Measurements from ENCODE around the gene EFCAB11. TPM values are rescaled to one million over a fixed set of nuclear protein-coding genes. Genes with fewer than 3 reads are reported as not detected.

Gene EFCAB11
- total RNA-seq, 1 experiment from 2014 or later, result 18.1 TPM

DNA sequence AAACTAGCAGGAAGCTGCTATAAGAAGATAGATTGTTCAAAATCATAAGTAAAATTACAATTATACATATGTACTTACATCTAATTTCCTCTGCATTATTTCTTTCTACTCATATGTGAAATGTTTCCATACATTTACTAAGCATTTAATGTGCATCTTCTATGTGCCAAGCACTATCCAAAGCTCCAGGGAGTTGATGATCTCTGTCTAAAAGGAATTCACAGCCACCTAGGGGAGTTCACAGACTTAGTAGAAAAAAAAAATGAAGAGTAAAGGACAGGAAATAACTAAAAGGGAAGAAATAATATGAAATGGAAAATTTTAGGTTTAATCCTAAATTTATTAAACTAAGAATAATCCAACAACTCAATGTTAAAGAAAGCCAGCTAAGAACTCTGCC lies 91.7 kb downstream of the EFCAB11 start:
- DNase-seq (ENCODE audit: low read depth, low spot score) (no peak), ATAC-seq (no peak)
- no peaks in the 10 kb centered on the region for H3K9me2 ChIP-seq (ENCODE audit: insufficient read depth)
- intact Hi-C loops (cut with micrococcal nuclease), result no loop called here
- H3K4me2 ChIP-seq (ENCODE audit: low read length), result no peak overlapping the region
- H3K4me1 ChIP-seq (ENCODE audit: control insufficient read depth in 1 of 2, insufficient read depth in 2 of 2, low read length in 2 of 2), result peaks cover 3 to 7% of the 10 kb centered on the region in 2 experiments; a peak in 2 of 4 replicates
- RAD21 ChIA-PET (ENCODE audit: low non-redundant PET in 1 of 2, low total read pairs in 2 of 2, uncharacterized antibody in 2 of 2, unreplicated experiment in 2 of 2), result no interaction called here
- BruUV-seq (replicated peaks), result no TSS peak
- H3K79me2 ChIP-seq (ENCODE audit: insufficient read depth, low read length), result no peaks in the 10 kb centered on the region
- H2AFZ ChIP-seq (ENCODE audit: low read depth, low read length, poor library complexity, severe bottlenecking), result no peak overlapping the region
- H4K20me1 ChIP-seq (ENCODE audit: insufficient read depth), result no peaks in the 10 kb centered on the region
- no peak overlapping the region for H3K9ac ChIP-seq (ENCODE audit: low read length)
- H3K27ac ChIP-seq (ENCODE audit: low read depth, low read length), result no peak overlapping the region
- no peaks in the 10 kb centered on the region for H3K36me3 ChIP-seq (ENCODE audit: control insufficient read depth in 1 of 2, insufficient read depth in 2 of 2, low read length in 2 of 2)
- H3K4me3 ChIP-seq (replicated peaks in 1 of 2; ENCODE audit: low read depth in 1 of 2, low read length in 2 of 2), result no peak overlapping the region
- POLR2A ChIA-PET, result no interaction called here
- H3K9me3 ChIP-seq (ENCODE audit: control insufficient read depth in 1 of 2, insufficient read depth in 1 of 2, low read depth in 1 of 2, low read length in 2 of 2), result no peaks in the 10 kb centered on the region
- H3K27me3 ChIP-seq (ENCODE audit: insufficient read depth, low read length), result no peaks in the 10 kb centered on the region
- no peak for TF ChIP-seq EZH2 (IDR thresholded peaks at IDR 0.05)
- no peak for TF ChIP-seq SRF (IDR thresholded peaks at IDR 0.05; ENCODE audit: low read depth)
- TF ChIP-seq EGR1 (IDR thresholded peaks at IDR 0.05; ENCODE audit: low read depth), result no peak
- no peak for TF ChIP-seq FOSL1 (IDR thresholded peaks at IDR 0.05; ENCODE audit: low read depth)
- TF ChIP-seq POLR2A (IDR thresholded peaks at IDR 0.05; ENCODE audit: borderline replicate concordance, extremely low read depth, insufficient read depth, insufficient read length), result no peak
- TF ChIP-seq, protein P1, sequence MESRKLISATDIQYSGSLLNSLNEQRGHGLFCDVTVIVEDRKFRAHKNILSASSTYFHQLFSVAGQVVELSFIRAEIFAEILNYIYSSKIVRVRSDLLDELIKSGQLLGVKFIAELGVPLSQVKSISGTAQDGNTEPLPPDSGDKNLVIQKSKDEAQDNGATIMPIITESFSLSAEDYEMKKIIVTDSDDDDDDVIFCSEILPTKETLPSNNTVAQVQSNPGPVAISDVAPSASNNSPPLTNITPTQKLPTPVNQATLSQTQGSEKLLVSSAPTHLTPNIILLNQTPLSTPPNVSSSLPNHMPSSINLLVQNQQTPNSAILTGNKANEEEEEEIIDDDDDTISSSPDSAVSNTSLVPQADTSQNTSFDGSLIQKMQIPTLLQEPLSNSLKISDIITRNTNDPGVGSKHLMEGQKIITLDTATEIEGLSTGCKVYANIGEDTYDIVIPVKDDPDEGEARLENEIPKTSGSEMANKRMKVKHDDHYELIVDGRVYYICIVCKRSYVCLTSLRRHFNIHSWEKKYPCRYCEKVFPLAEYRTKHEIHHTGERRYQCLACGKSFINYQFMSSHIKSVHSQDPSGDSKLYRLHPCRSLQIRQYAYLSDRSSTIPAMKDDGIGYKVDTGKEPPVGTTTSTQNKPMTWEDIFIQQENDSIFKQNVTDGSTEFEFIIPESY (IDR thresholded peaks at IDR 0.05; ENCODE audit: extremely low read depth, insufficient replicate concordance, low read length), result no peak
- TF ChIP-seq CBX3 (IDR thresholded peaks at IDR 0.05; ENCODE audit: low read depth), result no peak
- TF ChIP-seq, protein P2, sequence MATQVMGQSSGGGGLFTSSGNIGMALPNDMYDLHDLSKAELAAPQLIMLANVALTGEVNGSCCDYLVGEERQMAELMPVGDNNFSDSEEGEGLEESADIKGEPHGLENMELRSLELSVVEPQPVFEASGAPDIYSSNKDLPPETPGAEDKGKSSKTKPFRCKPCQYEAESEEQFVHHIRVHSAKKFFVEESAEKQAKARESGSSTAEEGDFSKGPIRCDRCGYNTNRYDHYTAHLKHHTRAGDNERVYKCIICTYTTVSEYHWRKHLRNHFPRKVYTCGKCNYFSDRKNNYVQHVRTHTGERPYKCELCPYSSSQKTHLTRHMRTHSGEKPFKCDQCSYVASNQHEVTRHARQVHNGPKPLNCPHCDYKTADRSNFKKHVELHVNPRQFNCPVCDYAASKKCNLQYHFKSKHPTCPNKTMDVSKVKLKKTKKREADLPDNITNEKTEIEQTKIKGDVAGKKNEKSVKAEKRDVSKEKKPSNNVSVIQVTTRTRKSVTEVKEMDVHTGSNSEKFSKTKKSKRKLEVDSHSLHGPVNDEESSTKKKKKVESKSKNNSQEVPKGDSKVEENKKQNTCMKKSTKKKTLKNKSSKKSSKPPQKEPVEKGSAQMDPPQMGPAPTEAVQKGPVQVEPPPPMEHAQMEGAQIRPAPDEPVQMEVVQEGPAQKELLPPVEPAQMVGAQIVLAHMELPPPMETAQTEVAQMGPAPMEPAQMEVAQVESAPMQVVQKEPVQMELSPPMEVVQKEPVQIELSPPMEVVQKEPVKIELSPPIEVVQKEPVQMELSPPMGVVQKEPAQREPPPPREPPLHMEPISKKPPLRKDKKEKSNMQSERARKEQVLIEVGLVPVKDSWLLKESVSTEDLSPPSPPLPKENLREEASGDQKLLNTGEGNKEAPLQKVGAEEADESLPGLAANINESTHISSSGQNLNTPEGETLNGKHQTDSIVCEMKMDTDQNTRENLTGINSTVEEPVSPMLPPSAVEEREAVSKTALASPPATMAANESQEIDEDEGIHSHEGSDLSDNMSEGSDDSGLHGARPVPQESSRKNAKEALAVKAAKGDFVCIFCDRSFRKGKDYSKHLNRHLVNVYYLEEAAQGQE (IDR thresholded peaks at IDR 0.05; ENCODE audit: low read depth), result no peak
- TF ChIP-seq SIN3A (IDR thresholded peaks at IDR 0.05; ENCODE audit: low read depth), result no peak
- TF ChIP-seq RAD21 (IDR thresholded peaks at IDR 0.05; ENCODE audit: low read depth), result no peak
- TF ChIP-seq SP1 (IDR thresholded peaks at IDR 0.05; ENCODE audit: low read depth), result no peak
- TF ChIP-seq TCF7L2 (IDR thresholded peaks at IDR 0.05; ENCODE audit: borderline replicate concordance, extremely low read depth, insufficient read depth, insufficient read length), result no peak
- no peak for TF ChIP-seq ZNF274 (IDR thresholded peaks at IDR 0.05; ENCODE audit: low read depth, low read length)
- no peak for TF ChIP-seq EZH2phosphoT487 (IDR thresholded peaks at IDR 0.05; ENCODE audit: borderline replicate concordance)
- TF ChIP-seq POLR2AphosphoS5 (IDR thresholded peaks at IDR 0.05; ENCODE audit: low read depth, low read length), result no peak
- no peak for TF ChIP-seq YY1 (IDR thresholded peaks at IDR 0.05; ENCODE audit: extremely low read depth, insufficient replicate concordance, low read depth, low read length)
- no peak for TF ChIP-seq JUND (IDR thresholded peaks at IDR 0.05)
- CTCF ChIA-PET, result no interaction called here
